Measurements from ENCODE around the gene CLIC5. TPM values are rescaled to one million over a fixed set of nuclear protein-coding genes. Genes with fewer than 3 reads are reported as not detected.

The CLIC5 gene
- polyA plus RNA-seq, 1 experiment = not detected

DNA sequence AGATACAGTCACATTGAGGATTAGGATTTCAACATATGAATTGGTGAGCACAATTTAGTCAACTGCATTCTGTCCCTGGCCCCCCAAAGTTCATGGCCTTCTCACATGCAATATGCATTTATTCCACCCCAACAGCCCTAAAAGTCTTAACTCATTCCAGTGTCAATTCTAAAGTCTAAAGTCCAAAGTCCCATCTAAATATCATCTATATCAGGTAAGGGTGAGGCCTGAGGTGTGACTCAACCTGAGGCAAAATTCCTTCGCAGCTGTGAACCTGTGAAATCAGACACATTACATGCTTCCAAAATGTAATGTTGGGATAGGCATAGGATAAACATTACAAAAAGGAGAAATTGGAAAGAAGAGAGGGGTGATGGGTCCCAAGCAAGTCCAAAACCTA lies 27.8 kb downstream of the CLIC5 start:
- Histone ChIP-seq H3K9me3 (ENCODE audit: control insufficient read depth, insufficient read depth, low read length) (no peaks in the 10 kb centered on the region), H3K27me3 (ENCODE audit: control insufficient read depth, insufficient read depth, low read length) (no peaks in the 10 kb centered on the region), H3K4me3 (ENCODE audit: low read depth, low read length) (no peak overlapping the region), H3K27ac (ENCODE audit: low read depth, low read length) (no peak overlapping the region)
- TF ChIP-seq CTCF (IDR thresholded peaks at IDR 0.05; ENCODE audit: low read depth, low read length) = no peak
- ChIA-PET CTCF (no interaction called here), POLR2A (no interaction called here)
- no peak for DNase-seq (ENCODE audit: low read depth, low spot score)

DNA sequence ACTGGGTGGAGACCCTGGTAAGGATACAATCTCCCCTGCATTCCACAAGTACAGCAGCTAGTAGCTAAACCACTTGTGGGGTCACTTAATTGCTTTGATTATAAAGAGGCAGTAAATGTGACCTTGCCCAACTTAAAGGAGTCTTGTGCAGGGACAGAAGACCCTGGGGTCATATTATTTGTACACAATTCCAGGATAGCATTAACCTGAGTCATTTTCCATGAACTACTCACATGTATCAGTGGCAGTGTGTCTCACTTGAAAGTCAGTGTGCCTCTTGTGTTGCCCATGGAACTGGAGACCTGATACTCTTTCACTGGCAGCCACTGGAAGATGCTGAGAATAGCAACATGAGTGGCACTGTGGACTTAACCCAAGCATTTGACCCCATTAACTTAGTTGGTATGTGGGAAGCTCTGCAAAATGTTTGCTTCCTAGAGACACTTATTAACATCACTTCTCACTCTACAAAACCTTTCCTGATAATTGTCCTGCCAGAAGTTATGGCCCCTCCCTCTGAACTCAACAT lies 28.9 kb downstream of the CLIC5 start:
- no peak overlapping the region for H3K4me3 ChIP-seq (ENCODE audit: low read depth, low read length)
- H3K27ac ChIP-seq (ENCODE audit: low read depth, low read length) = no peak overlapping the region
- TF ChIP-seq CTCF (IDR thresholded peaks at IDR 0.05; ENCODE audit: low read depth, low read length) = no peak
- CTCF ChIA-PET = no interaction called here
- POLR2A ChIA-PET = no interaction called here
- H3K9me3 ChIP-seq (ENCODE audit: control insufficient read depth, insufficient read depth, low read length) = no peaks in the 10 kb centered on the region
- DNase-seq (ENCODE audit: low read depth, low spot score) = no peak
- H3K27me3 ChIP-seq (ENCODE audit: control insufficient read depth, insufficient read depth, low read length) = no peaks in the 10 kb centered on the region

DNA sequence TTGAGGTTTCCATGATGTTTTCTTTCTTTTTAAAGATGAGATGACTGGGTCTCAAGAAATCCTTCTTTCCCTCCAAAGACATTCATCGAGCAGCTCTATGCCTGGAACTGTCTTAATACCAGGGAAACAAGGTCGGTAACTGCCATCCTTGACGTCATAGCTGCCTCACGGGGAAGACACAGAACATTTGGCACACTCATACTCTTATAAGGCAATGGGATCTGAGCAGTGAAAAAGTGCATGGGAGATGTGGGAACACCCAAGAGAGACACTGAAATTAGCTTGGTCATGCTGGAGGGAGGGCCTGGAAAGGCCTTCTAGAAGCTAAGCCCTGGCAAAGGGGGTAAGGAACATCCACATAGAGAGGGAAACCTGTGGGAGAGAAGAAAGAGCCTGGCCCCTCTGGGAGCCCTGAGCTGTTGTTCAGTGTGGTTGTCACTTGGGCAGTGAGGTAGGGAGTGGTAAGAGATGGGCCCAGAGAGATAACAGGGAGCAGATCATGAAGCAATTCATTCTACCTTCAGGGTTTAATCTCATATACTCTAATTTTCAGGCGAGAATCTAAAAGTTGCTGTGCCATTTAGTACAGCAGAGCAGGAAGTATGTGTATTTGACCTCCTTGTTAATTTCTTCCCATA lies 30.8 kb downstream of the CLIC5 start:
- DNase-seq (ENCODE audit: low read depth, low spot score) = no peak
- no peaks in the 10 kb centered on the region for H3K9me3 ChIP-seq (ENCODE audit: control insufficient read depth, insufficient read depth, low read length)
- no peak for TF ChIP-seq CTCF (IDR thresholded peaks at IDR 0.05; ENCODE audit: low read depth, low read length)
- no peak overlapping the region for H3K4me3 ChIP-seq (ENCODE audit: low read depth, low read length)
- no peak overlapping the region for H3K27ac ChIP-seq (ENCODE audit: low read depth, low read length)
- no peaks in the 10 kb centered on the region for H3K27me3 ChIP-seq (ENCODE audit: control insufficient read depth, insufficient read depth, low read length)
- CTCF ChIA-PET = no interaction called here
- POLR2A ChIA-PET = no interaction called here

GRCh38 chr6:45984347-45984746 lies 31.3 kb downstream of the CLIC5 start:
- CTCF ChIA-PET = no interaction called here
- no peak for TF ChIP-seq CTCF (IDR thresholded peaks at IDR 0.05; ENCODE audit: low read depth, low read length)
- H3K27ac ChIP-seq (ENCODE audit: low read depth, low read length) = no peak overlapping the region
- no peaks in the 10 kb centered on the region for H3K9me3 ChIP-seq (ENCODE audit: control insufficient read depth, insufficient read depth, low read length)
- POLR2A ChIA-PET = no interaction called here
- H3K27me3 ChIP-seq (ENCODE audit: control insufficient read depth, insufficient read depth, low read length) = no peaks in the 10 kb centered on the region
- no peak for DNase-seq (ENCODE audit: low read depth, low spot score)
- H3K4me3 ChIP-seq (ENCODE audit: low read depth, low read length) = no peak overlapping the region

DNA sequence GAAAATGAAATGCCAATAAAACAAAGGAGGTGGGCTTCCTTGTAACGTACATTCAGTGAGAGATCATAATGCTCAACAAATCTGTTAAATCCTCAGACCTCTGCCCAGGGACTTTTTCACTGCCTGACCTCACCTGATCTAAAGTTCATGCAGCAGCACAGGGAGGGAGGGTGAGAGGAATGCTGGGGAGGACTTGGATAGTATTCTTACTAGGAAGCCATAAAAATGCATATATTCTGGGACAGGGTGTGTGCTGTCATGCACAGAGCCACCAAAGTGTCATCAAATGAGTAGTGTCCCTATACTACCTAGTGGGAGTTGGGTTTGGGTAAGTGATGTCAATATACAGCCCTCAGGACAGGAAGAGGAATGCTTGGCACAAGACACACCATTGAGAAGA lies 32.6 kb downstream of the CLIC5 start:
- Histone ChIP-seq H3K27me3 (ENCODE audit: control insufficient read depth, insufficient read depth, low read length) (no peaks in the 10 kb centered on the region), H3K9me3 (ENCODE audit: control insufficient read depth, insufficient read depth, low read length) (no peaks in the 10 kb centered on the region), H3K27ac (ENCODE audit: low read depth, low read length) (no peak overlapping the region), H3K4me3 (ENCODE audit: low read depth, low read length) (no peak overlapping the region)
- ChIA-PET POLR2A (no interaction called here), CTCF (no interaction called here)
- no peak for TF ChIP-seq CTCF (IDR thresholded peaks at IDR 0.05; ENCODE audit: low read depth, low read length)
- DNase-seq (ENCODE audit: low read depth, low spot score) = no peak

Data from AG04450 (cell line).